ENCODE results near the gene NANOS1.

Gene NANOS1

DNA sequence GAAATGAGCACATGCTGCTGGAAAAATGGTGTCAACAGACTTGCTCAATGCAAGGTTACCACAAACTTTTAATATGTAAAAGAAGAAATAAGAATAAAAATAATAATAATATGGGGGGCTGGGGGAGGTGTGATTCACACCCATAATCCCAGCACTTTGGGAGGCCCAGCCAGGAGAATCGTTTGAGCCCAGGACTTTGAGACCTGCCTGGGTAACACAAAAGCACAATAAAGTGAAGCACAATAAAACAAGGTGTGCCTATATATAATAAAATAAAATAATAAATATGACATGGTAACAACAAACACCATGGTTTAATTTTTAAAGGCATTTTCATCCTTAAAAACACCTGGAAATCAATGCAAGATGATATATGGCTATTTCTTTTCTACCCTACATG lies 26.0 kb downstream of the NANOS1 start:
- in situ Hi-C loops (cut with MboI; ENCODE audit: low sequenced_read_pairs) = no loop called here

DNA sequence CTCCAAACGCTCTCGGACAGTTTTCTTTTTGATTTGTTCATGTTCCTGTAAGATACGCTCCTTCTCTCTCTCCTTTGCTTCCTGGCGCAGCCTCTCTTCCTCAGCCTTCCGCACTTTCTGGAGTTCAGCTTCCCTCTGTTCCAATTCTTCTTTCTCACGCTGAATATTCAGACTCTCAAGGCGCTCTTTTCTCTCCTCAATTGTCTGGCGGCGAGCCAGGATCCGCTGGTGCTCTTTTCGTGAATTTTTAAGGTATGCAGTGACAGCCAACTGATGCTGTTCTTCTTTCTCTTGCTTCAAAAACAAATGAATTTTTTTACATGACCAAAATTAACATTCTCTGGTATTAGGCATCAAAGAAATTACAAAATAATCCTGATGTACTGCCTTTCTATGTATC lies 28.5 kb downstream of the NANOS1 start:
- in situ Hi-C loops (cut with MboI; ENCODE audit: low sequenced_read_pairs) = no loop called here

- in situ Hi-C loops (cut with MboI; ENCODE audit: low sequenced_read_pairs) = no loop called here
These were observed 30.0 kb downstream of the NANOS1 start for GRCh38 chr10:119059557-119059956.

DNA sequence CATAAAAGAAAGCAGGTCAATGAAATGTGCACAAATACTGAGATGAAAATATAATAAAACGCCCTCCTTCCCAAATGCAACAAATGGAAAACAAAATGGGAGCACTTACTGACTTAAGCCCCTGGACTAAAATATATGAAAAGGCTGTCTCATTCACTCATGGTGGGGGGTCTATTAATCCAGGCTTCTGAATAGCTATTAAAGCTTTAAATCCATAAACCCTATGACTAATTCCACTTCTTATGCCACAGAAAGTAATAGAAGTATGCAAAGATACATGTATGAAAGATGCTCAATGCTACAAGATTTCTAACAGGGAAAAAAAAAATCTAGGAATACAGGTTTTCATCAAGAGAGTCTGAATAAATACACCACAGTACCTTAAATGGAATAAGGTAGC lies 30.6 kb downstream of the NANOS1 start:
- in situ Hi-C loops (cut with MboI; ENCODE audit: low sequenced_read_pairs) = no loop called here

DNA sequence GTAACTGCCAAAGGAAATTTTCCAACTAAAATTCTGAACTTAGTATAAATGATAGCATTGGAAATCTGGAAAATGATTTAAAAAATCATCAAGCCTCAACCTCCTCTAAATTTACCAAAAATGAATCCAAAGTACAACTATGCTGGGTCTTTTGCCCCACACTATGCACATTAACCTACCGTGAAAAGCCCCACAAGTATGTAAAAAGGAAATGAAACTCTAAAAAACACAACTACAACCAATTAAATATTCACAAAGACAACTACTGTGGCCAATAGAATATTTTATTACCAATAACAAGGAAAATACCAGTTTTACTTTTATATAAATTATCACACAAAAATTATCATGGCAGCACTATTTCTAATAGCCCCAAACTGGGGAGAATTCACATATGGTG lies 31.8 kb downstream of the NANOS1 start:
- in situ Hi-C loops (cut with MboI; ENCODE audit: low sequenced_read_pairs) = no loop called here

DNA sequence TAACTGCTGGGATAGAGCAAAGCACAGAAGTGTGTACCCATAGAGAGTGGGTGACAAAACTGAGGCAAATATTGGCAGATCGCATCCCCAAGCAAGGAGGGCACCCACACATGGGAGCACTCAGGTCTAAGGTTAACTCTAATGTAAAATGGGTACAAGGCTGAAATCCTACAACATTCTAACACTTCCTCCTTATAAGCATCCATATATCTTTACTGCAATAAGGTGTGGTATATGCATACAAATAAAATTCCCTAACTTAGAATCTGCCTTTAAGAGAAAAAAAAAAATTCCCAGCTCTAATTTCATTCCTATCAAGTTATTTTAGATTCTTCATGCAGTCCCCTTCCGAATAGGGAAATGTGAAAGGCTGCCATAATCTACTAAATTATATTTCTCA lies 32.4 kb downstream of the NANOS1 start:
- in situ Hi-C loops (cut with MboI; ENCODE audit: low sequenced_read_pairs) = no loop called here

DNA sequence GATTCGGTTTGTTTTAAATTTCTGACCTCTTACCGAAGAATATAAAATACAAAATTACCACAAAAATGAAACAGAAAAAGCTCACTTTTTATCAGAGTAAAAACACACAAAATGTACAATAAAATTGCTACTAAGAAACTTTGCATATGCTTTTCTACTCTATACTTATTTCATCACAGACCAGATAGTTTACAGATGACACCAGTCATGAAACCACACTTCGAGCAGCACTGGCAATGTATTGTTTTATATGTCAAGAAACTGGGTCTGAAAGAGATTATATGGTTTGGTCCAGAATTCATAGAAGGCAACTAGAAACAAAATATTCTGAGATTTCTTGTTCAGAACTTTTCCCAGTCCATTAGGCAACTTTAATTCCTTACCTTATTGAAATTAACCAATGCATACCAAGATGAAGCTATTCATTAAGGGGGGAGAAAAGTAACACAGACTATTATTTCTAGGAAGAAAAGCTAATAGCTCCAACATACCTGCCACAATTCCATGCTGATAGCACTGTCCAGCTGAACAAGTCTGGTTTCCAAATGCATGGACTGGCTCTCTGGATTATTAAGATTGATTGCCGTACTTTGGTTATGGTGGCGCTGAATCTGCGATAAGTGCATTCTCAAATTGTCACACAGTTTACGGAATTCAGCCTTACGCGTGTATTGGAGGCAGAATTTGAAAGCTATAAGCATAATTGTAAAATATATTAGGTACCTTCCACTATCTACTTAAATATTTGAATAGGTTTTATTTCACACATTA lies 41.1 kb downstream of the NANOS1 start:
- in situ Hi-C loops (cut with MboI; ENCODE audit: low sequenced_read_pairs) = no loop called here

GRCh38 chr10:119073584-119073983 lies 44.1 kb downstream of the NANOS1 start:
- in situ Hi-C loops (cut with MboI; ENCODE audit: low sequenced_read_pairs) = no loop called here

DNA sequence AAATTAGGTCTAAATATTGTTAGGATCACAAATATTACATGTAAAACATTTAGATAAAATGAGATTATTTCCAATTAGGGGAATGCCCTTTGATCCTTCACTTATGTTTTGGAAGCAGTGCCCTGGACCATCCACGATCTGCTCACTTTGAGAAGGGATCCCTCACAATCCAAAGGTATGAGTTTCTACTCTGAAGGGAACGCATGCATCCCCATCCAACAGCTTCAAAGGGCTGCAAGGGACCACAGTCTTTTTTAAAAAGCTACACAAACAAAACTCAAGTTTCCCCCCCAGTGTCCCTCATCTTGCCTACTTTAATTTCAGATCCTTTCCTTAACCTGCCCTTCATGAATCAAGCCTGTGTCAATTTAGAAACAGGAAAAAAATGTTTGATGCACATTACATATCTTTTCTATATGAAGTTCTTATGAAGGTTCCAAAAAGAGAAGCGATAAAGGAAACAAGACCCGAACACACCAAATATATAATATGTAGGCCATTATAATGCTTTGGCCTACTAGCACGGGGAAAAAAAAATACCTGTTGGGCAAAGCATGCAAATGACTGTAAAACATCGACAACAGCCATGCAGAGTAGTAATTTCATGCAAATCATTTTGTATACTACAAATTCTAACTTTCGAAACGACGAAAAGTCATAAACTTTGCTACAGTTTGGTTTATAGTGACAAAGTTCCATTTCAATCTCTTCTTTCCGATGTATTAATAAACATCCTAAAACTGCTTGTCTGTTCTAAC lies 49.1 kb downstream of the NANOS1 start:
- in situ Hi-C loops (cut with MboI; ENCODE audit: low sequenced_read_pairs) = no loop called here

GRCh38 chr10:119079599-119080520 lies 50.3 kb downstream of the NANOS1 start:
- in situ Hi-C loops (cut with MboI; ENCODE audit: low sequenced_read_pairs) = no loop called here

DNA sequence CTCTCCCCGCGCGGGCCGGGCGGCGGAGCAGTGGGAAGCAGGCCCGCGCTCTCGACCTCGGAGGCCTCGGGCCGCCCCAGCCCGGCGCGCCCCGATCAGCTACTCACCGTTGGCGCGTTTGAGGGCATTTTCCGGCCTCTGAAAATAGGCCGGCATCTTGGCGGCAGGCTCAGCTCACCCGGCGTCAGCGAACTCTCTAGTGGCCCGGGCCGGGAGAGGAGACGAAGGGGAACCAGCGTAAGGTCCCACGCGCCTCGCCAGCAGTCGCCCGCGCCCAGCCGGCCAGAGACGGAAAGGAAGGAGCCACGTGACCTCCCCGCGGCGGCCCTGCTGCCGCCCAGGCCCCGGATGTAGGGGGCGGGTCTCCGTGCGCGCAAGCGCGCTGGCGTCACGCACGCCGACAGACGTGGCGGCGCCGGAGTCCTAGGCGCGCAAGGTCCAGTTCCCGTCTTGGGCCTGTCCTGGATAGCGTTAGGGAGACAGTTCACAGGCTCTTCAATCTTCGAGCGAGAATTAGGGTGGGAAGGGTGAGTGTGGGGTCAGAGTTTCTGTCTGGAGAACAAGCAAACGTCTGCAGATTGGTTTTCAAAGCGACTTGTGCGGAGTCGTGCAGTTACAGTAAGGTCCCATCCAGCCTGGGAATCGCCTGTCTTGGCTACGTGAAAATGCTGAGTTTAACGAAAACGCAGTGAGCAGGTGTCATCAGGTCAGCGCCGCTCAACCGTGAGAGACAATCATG lies 51.2 kb downstream of the NANOS1 start, which contains the start of gene EIF3A:
Gene EIF3A, minus strand, starts transcription at position 297 of the 739 bp plus-strand sequence. Its CDS starts 141 bp downstream, at position 156.
- in situ Hi-C loops (cut with MboI; ENCODE audit: low sequenced_read_pairs) = no loop called here

All from HL-60/S4 treated with retinoic acid at 250 ng/mL for 4 days and 3 days (cell line).